ENCODE measurements around the gene CYTL1.

CYTL1 gene

GRCh38 chr4:5024673-5025072 is 5.4 kb upstream of the CYTL1 start:
- H3K4me3 ChIP-seq (ENCODE audit: low read depth, low read length): peak overlapping the region; percentile 37
- DNase-seq (ENCODE audit: low read depth): peak; percentile 99
- TF ChIP-seq CTCF (IDR thresholded peaks at IDR 0.05; ENCODE audit: low read depth, low read length) (no peak), POLR2A (IDR thresholded peaks at IDR 0.05; ENCODE audit: extremely low read depth, insufficient read length) (no peak), MYC (IDR thresholded peaks at IDR 0.05; ENCODE audit: low read depth, low read length) (no peak), MAX (IDR thresholded peaks at IDR 0.05; ENCODE audit: low read depth, low read length) (no peak)

DNA sequence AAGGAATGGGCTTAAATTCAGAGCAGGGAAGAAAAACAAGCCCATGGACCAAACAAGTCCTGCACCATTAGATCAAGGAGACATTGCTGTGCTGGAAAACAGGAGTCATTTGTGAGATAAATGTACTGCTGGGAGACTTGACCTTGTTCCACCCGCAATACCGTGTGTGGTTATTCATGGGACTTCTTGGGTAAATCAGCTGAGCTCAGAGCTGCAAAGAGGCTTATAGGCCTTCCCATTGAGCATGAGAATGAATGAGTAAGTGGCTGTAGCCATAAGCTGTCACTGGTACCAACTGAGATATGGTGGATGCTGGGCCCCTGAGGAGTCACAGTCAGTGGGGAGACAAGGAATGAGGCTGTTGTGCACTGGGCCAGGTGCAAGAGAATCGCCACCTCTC is 2.3 kb upstream of the CYTL1 start:
- no peak for TF ChIP-seq CTCF (IDR thresholded peaks at IDR 0.05; ENCODE audit: low read depth, low read length)
- peak; percentile 80 for DNase-seq (ENCODE audit: low read depth)

GRCh38 chr4:5020341-5020740 is 1.1 kb upstream of the CYTL1 start:
- H3K4me3 ChIP-seq (ENCODE audit: low read depth, low read length): peak overlapping the region; percentile 68
- TF ChIP-seq MYC (IDR thresholded peaks at IDR 0.05; ENCODE audit: low read depth, low read length): no peak
- TF ChIP-seq POLR2A (IDR thresholded peaks at IDR 0.05; ENCODE audit: extremely low read depth, insufficient read length): no peak
- TF ChIP-seq CTCF (IDR thresholded peaks at IDR 0.05; ENCODE audit: low read depth, low read length): no peak
- no peak for TF ChIP-seq MAX (IDR thresholded peaks at IDR 0.05; ENCODE audit: low read depth, low read length)
- no peak for DNase-seq (ENCODE audit: low read depth)

More for the DNA sequence above, 2.3 kb upstream of the CYTL1 start:
- peak overlapping the region; percentile 68 for H3K4me3 ChIP-seq (ENCODE audit: low read depth, low read length)

GRCh38 chr4:5019796-5020195 is 538 bp upstream of the CYTL1 start:
- peak overlapping the region; percentile 68 for H3K4me3 ChIP-seq (ENCODE audit: low read depth, low read length)
- DNase-seq (ENCODE audit: low read depth): no peak
- no peak for TF ChIP-seq MAX (IDR thresholded peaks at IDR 0.05; ENCODE audit: low read depth, low read length)
- no peak for TF ChIP-seq MYC (IDR thresholded peaks at IDR 0.05; ENCODE audit: low read depth, low read length)
- TF ChIP-seq CTCF (IDR thresholded peaks at IDR 0.05; ENCODE audit: low read depth, low read length): no peak
- TF ChIP-seq POLR2A (IDR thresholded peaks at IDR 0.05; ENCODE audit: extremely low read depth, insufficient read length): no peak

DNA sequence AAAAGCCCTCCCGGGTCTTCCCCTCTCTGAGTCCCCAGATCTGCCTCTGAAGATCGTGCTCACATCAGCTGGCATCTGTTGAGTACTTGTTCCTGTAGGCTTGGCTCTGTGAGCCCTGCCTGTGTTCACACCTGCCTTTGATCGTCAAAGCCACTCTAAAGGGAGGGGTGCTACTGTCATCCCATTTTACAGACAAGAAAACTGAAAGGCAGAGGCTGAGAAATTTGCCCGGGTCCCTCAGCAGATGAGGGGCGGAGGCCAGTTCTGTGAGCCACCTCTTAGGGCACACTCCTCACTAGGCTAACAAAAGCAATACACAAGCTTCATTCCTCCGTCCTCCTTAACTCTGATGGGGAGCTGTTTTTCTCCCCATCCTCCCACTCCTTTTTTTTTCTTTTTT is 655 bp downstream of the CYTL1 start:
- TF ChIP-seq CTCF (IDR thresholded peaks at IDR 0.05; ENCODE audit: low read depth, low read length) (no peak), POLR2A (IDR thresholded peaks at IDR 0.05; ENCODE audit: extremely low read depth, insufficient read length) (no peak), MYC (IDR thresholded peaks at IDR 0.05; ENCODE audit: low read depth, low read length) (no peak), MAX (IDR thresholded peaks at IDR 0.05; ENCODE audit: low read depth, low read length) (no peak)
- peak; percentile 65 for DNase-seq (ENCODE audit: low read depth)
- H3K4me3 ChIP-seq (ENCODE audit: low read depth, low read length): peak overlapping the region; percentile 68

DNA sequence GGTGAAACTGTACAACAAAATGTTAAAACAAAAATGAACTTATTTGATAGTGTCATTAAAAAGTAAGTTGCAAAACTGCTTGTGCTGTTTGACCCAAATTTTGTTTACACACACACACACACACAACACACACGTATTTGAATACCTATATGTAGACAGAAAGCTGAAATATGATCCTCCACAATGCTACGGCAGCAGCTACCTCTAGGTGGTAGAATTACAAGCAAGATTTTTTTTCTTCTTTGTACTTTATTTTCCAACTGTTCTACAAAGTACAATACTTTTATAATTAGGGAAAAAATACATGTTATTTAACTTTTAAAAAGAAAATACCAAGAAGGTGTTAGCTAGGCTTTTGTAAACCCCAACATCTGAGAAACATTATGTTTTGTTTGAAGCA is 1.2 kb downstream of the CYTL1 start:
- DNase-seq (ENCODE audit: low read depth): peak; percentile 64
- H3K4me3 ChIP-seq (ENCODE audit: low read depth, low read length): peak overlapping the region; percentile 68
- TF ChIP-seq CTCF (IDR thresholded peaks at IDR 0.05; ENCODE audit: low read depth, low read length) (peak; percentile 18), MAX (IDR thresholded peaks at IDR 0.05; ENCODE audit: low read depth, low read length) (no peak)

Measured in NB4 (cell line).